ENCODE results near the gene POU2F3.

Gene POU2F3

DNA sequence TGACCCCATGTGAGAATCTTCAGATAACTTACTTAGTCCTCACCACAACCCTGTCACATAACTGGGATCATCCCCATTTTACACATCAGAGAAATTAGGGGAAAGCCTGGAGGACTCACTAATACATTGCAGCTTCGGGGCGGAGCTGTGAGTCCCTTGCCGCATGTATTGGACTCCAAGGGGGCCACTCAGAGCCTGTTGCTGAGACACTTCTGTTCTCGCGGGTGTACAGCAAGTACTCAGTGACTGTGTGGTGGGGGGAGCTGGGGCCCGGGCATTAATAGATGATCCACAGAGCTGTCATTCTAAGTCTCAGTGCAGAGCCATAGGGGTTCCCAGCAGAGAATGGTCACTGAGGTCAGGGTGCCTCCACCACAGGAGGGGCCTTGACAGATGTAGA is 15.6 kb upstream of the POU2F3 start:
- no peak for TF ChIP-seq TEAD4 (IDR thresholded peaks at IDR 0.05)
- TF ChIP-seq FOXM1 (IDR thresholded peaks at IDR 0.05; ENCODE audit: borderline replicate concordance, low read depth): no peak
- TF ChIP-seq YY1 (IDR thresholded peaks at IDR 0.05; ENCODE audit: low read depth): no peak
- no peak for TF ChIP-seq USF1 (IDR thresholded peaks at IDR 0.05)
- TF ChIP-seq RAD21 (IDR thresholded peaks at IDR 0.05; ENCODE audit: low read depth): no peak
- TF ChIP-seq ZBTB7A (IDR thresholded peaks at IDR 0.05; ENCODE audit: low read depth): no peak
- TF ChIP-seq NFIC (IDR thresholded peaks at IDR 0.05): no peak
- no peak for TF ChIP-seq MAX (IDR thresholded peaks at IDR 0.05)
- TF ChIP-seq TCF12 (IDR thresholded peaks at IDR 0.05; ENCODE audit: low read depth): no peak
- TF ChIP-seq TAF1 (IDR thresholded peaks at IDR 0.05; ENCODE audit: low read depth): no peak
- TF ChIP-seq EGR1 (IDR thresholded peaks at IDR 0.05): no peak
- no peak for TF ChIP-seq CEBPB (IDR thresholded peaks at IDR 0.05)

DNA sequence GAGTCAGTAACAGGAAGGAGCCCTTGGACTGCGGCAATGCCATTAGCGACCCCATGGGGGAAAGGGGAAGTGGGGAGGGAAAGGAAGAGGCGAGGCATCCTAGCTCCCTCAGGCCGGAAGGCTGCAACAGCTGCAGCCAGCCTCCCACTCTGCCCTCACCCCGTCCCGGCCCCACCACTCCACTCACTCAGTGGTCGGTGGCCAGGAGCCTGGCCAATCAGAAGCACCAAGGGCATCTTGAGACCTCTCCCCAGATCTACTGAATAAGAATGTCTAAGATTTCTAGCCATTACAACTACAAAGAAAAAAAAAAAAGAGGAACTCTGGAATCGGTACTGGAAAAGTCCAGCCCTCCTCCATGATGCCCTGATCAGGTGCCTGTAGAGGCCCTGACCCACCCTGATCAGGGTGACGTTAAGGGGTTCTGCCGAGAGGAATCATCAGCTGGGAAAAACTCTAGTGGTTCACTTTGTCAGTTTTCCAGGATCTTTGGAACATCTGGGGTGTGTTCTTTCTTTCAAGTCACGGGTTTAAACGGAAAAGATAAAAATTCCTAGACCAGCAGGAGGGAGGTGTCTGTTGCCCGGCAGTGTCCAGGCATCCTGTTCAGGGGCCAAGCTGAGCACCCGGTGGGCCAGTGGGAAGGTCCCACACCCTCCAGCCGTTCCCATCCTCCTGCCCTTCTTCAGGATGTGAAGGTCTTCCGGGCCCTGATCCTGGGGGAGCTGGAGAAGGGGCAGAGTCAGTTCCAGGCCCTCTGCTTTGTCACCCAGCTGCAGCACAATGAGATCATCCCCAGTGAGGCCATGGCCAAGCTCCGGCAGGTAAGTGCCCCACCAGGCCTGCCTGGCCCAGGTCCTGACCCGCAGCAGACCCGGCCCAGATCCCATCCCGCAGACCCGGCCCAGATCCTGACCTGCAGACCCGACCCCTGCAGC is 14.7 kb upstream of the POU2F3 start:
- TF ChIP-seq USF1 (IDR thresholded peaks at IDR 0.05) (no peak), ZBTB7A (IDR thresholded peaks at IDR 0.05; ENCODE audit: low read depth) (no peak), NFIC (IDR thresholded peaks at IDR 0.05) (no peak), EGR1 (IDR thresholded peaks at IDR 0.05) (no peak), TAF1 (IDR thresholded peaks at IDR 0.05; ENCODE audit: low read depth) (no peak), CEBPB (IDR thresholded peaks at IDR 0.05) (no peak), FOXM1 (IDR thresholded peaks at IDR 0.05; ENCODE audit: borderline replicate concordance, low read depth) (no peak), EP300 (IDR thresholded peaks at IDR 0.05; ENCODE audit: borderline replicate concordance) (no peak), YY1 (IDR thresholded peaks at IDR 0.05; ENCODE audit: low read depth) (no peak), TEAD4 (IDR thresholded peaks at IDR 0.05) (no peak), MAX (IDR thresholded peaks at IDR 0.05) (no peak), CREB1 (IDR thresholded peaks at IDR 0.05; ENCODE audit: low read depth) (no peak), RAD21 (IDR thresholded peaks at IDR 0.05; ENCODE audit: low read depth) (no peak), TCF12 (IDR thresholded peaks at IDR 0.05; ENCODE audit: low read depth) (no peak)
- TF ChIP-seq, protein P1, sequence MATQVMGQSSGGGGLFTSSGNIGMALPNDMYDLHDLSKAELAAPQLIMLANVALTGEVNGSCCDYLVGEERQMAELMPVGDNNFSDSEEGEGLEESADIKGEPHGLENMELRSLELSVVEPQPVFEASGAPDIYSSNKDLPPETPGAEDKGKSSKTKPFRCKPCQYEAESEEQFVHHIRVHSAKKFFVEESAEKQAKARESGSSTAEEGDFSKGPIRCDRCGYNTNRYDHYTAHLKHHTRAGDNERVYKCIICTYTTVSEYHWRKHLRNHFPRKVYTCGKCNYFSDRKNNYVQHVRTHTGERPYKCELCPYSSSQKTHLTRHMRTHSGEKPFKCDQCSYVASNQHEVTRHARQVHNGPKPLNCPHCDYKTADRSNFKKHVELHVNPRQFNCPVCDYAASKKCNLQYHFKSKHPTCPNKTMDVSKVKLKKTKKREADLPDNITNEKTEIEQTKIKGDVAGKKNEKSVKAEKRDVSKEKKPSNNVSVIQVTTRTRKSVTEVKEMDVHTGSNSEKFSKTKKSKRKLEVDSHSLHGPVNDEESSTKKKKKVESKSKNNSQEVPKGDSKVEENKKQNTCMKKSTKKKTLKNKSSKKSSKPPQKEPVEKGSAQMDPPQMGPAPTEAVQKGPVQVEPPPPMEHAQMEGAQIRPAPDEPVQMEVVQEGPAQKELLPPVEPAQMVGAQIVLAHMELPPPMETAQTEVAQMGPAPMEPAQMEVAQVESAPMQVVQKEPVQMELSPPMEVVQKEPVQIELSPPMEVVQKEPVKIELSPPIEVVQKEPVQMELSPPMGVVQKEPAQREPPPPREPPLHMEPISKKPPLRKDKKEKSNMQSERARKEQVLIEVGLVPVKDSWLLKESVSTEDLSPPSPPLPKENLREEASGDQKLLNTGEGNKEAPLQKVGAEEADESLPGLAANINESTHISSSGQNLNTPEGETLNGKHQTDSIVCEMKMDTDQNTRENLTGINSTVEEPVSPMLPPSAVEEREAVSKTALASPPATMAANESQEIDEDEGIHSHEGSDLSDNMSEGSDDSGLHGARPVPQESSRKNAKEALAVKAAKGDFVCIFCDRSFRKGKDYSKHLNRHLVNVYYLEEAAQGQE (IDR thresholded peaks at IDR 0.05; ENCODE audit: low read depth): no peak

GRCh38 chr11:120226242-120226641 is 13.7 kb upstream of the POU2F3 start:
- TF ChIP-seq RAD21 (IDR thresholded peaks at IDR 0.05; ENCODE audit: low read depth) (no peak), TCF12 (IDR thresholded peaks at IDR 0.05; ENCODE audit: low read depth) (no peak), MAX (IDR thresholded peaks at IDR 0.05) (no peak), NFIC (IDR thresholded peaks at IDR 0.05) (no peak), YY1 (IDR thresholded peaks at IDR 0.05; ENCODE audit: low read depth) (no peak), USF1 (IDR thresholded peaks at IDR 0.05) (no peak), CREB1 (IDR thresholded peaks at IDR 0.05; ENCODE audit: low read depth) (no peak), TAF1 (IDR thresholded peaks at IDR 0.05; ENCODE audit: low read depth) (no peak), EGR1 (IDR thresholded peaks at IDR 0.05) (no peak), FOXM1 (IDR thresholded peaks at IDR 0.05; ENCODE audit: borderline replicate concordance, low read depth) (no peak), EP300 (IDR thresholded peaks at IDR 0.05; ENCODE audit: borderline replicate concordance) (no peak), ZBTB7A (IDR thresholded peaks at IDR 0.05; ENCODE audit: low read depth) (no peak), CEBPB (IDR thresholded peaks at IDR 0.05) (no peak), TEAD4 (IDR thresholded peaks at IDR 0.05) (no peak)
- TF ChIP-seq, protein P1 (IDR thresholded peaks at IDR 0.05; ENCODE audit: low read depth): no peak

DNA sequence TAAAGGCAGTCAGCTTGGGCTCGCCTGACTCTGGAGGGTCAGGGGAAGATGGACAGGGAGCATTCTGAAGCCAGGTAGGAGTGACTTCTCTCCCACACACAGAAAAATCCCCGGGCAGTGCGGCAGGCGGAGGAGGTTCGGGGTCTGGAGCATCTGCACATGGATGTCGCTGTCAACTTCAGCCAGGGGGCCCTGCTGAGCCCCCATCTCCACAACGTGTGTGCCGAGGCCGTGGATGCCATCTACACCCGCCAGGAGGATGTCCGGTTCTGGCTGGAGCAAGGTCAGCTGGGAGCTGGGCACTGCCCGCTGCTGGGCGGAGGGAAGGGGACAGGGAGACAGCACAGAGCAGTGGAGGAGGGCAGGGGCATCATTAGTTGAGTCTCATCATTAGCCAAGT is 13.2 kb upstream of the POU2F3 start:
- TF ChIP-seq TCF12 (IDR thresholded peaks at IDR 0.05; ENCODE audit: low read depth) (no peak), MAX (IDR thresholded peaks at IDR 0.05) (no peak), RAD21 (IDR thresholded peaks at IDR 0.05; ENCODE audit: low read depth) (no peak), YY1 (IDR thresholded peaks at IDR 0.05; ENCODE audit: low read depth) (no peak), EP300 (IDR thresholded peaks at IDR 0.05; ENCODE audit: borderline replicate concordance) (no peak), TEAD4 (IDR thresholded peaks at IDR 0.05) (no peak), NFIC (IDR thresholded peaks at IDR 0.05) (no peak), TAF1 (IDR thresholded peaks at IDR 0.05; ENCODE audit: low read depth) (no peak), ZBTB7A (IDR thresholded peaks at IDR 0.05; ENCODE audit: low read depth) (no peak), CEBPB (IDR thresholded peaks at IDR 0.05) (no peak), EGR1 (IDR thresholded peaks at IDR 0.05) (no peak), CREB1 (IDR thresholded peaks at IDR 0.05; ENCODE audit: low read depth) (no peak), USF1 (IDR thresholded peaks at IDR 0.05) (no peak)
- TF ChIP-seq, protein P1 (IDR thresholded peaks at IDR 0.05; ENCODE audit: low read depth): no peak
